Measurements from ENCODE around the gene BPIFB1.

- TF ChIP-seq CTCF (IDR thresholded peaks at IDR 0.05) = no peak
- no peak for TF ChIP-seq POLR2AphosphoS5 (IDR thresholded peaks at IDR 0.05)
- no peak for TF ChIP-seq POLR2A (IDR thresholded peaks at IDR 0.05)
- no peak for TF ChIP-seq EP300 (IDR thresholded peaks at IDR 0.05)
Measured at GRCh38 chr20:33246077-33246476, 36.9 kb upstream of the BPIFB1 start.

Data from suprapubic skin (tissue), 4 donors.